Nephron progenitor cell (in vitro differentiated cells): ENCODE data around the gene SCMH1.
A peak's percentile ranks its signal among the peaks of the same experiment; 100 is the strongest.

Experiments used
- DNase-seq: peaks from one replicate; pipeline ENCODE4 v3.0.0; 2021
- H3K27ac Mint-ChIP-seq: 2 replicates; pipeline ENCODE4 v1.8.0; 2021; ENCODE audit warnings: mild to moderate bottlenecking, moderate library complexity, mixed read lengths
- H3K27me3 Mint-ChIP-seq: 2 replicates; pipeline ENCODE4 v1.8.0; 2021; ENCODE audit warnings: mild to moderate bottlenecking, low read depth, mixed read lengths; ENCODE audit not compliant: poor library complexity
- H3K36me3 Mint-ChIP-seq: 2 replicates; pipeline ENCODE4 v1.8.0; 2021; ENCODE audit warnings: low read depth, mixed read lengths
- H3K4me1 Mint-ChIP-seq: 2 replicates; pipeline ENCODE4 v1.8.0; 2021; ENCODE audit warnings: mixed read lengths
- H3K4me3 Mint-ChIP-seq: 2 replicates; pipeline ENCODE4 v1.8.0; 2021; ENCODE audit warnings: mild to moderate bottlenecking, moderate library complexity, mixed read lengths
- H3K9me3 Mint-ChIP-seq: 2 replicates; pipeline ENCODE4 v1.8.0; 2021; ENCODE audit warnings: mild to moderate bottlenecking, moderate library complexity, mixed read lengths
- CTCF ChIP-seq: fragments of 200-600 bp; sonication (generic); IDR thresholded peaks from 2 replicates; pipeline ENCODE4 v1.5.0; 2021; ENCODE audit warnings: antibody characterized with exemption

Gene SCMH1

GRCh38 chr1:41020109-41020576 is 222.0 kb downstream of the SCMH1 start:
- Mint-ChIP-seq H3K27ac (no peak overlapping the region), H3K9me3 (no peaks in the 10 kb centered on the region), H3K4me1 (peaks cover 40% of the 10 kb centered on the region), H3K36me3 (peaks cover 16% of the 10 kb centered on the region), H3K27me3 (no peaks in the 10 kb centered on the region), H3K4me3 (no peak overlapping the region)
- DNase-seq, result no peak
- no peak for TF ChIP-seq CTCF

GRCh38 chr1:41019353-41019745 is 222.8 kb downstream of the SCMH1 start:
- H3K27ac Mint-ChIP-seq, result peak overlapping the region; percentile 94
- no peak for DNase-seq
- no peak overlapping the region for H3K4me3 Mint-ChIP-seq
- H3K9me3 Mint-ChIP-seq, result no peaks in the 10 kb centered on the region
- H3K27me3 Mint-ChIP-seq, result peaks cover 5% of the 10 kb centered on the region
- peaks cover 24% of the 10 kb centered on the region for H3K36me3 Mint-ChIP-seq
- TF ChIP-seq CTCF, result no peak
- peaks cover 36% of the 10 kb centered on the region for H3K4me1 Mint-ChIP-seq

- H3K4me1 Mint-ChIP-seq, result peaks cover 31% of the 10 kb centered on the region
- DNase-seq, result no peak
- peaks cover 27% of the 10 kb centered on the region for H3K36me3 Mint-ChIP-seq
- H3K9me3 Mint-ChIP-seq, result no peaks in the 10 kb centered on the region
- TF ChIP-seq CTCF, result no peak
- H3K4me3 Mint-ChIP-seq, result no peak overlapping the region
- peaks cover 7% of the 10 kb centered on the region for H3K27me3 Mint-ChIP-seq
- no peak overlapping the region for H3K27ac Mint-ChIP-seq
These were observed 224.1 kb downstream of the SCMH1 start for GRCh38 chr1:41018018-41018410.

- Mint-ChIP-seq H3K36me3 (peaks cover 30% of the 10 kb centered on the region), H3K4me3 (no peak overlapping the region)
These were observed 224.7 kb downstream of the SCMH1 start for GRCh38 chr1:41017141-41018017.

GRCh38 chr1:41015897-41016470 is 226.1 kb downstream of the SCMH1 start:
- no peaks in the 10 kb centered on the region for H3K9me3 Mint-ChIP-seq
- H3K27me3 Mint-ChIP-seq, result peaks cover 7% of the 10 kb centered on the region
- no peak overlapping the region for H3K4me3 Mint-ChIP-seq
- no peak for DNase-seq
- H3K4me1 Mint-ChIP-seq, result peaks cover 15% of the 10 kb centered on the region
- peaks cover 44% of the 10 kb centered on the region for H3K36me3 Mint-ChIP-seq
- H3K27ac Mint-ChIP-seq, result peak overlapping the region; percentile 59
- TF ChIP-seq CTCF, result no peak

More at GRCh38 chr1:41017141-41018017, 224.7 kb downstream of the SCMH1 start:
- Mint-ChIP-seq H3K4me1 (peaks cover 28% of the 10 kb centered on the region), H3K27me3 (peaks cover 7% of the 10 kb centered on the region), H3K9me3 (no peaks in the 10 kb centered on the region), H3K27ac (no peak overlapping the region)
- DNase-seq, result no peak
- no peak for TF ChIP-seq CTCF
